ENCODE results near the gene DNAH7. TPM values are rescaled to one million over a fixed set of nuclear protein-coding genes. Genes with fewer than 3 reads are reported as not detected.

DNAH7 gene
- total and polyA plus RNA-seq, 2 of the 8 experiments (the other 6 are each of a cell fraction or from before 2014, with no cell fraction given): 0.07 to 0.08 TPM

- no peak overlapping the region for H2BK12ac ChIP-seq (ENCODE audit: low read depth, low read length)
- no peak overlapping the region for H2AK5ac ChIP-seq (ENCODE audit: low read depth, low read length)
- H3K56ac ChIP-seq (replicated peaks; ENCODE audit: insufficient read length, low read depth, low read length): no peak overlapping the region
- H3K23me2 ChIP-seq (ENCODE audit: low read depth, low read length): no peaks in the 10 kb centered on the region
- H4K20me1 ChIP-seq (replicated peaks in 1 of 2; ENCODE audit: control insufficient read depth in 1 of 2, insufficient read depth in 2 of 2, low read length in 2 of 2): peaks cover 1 to 2% of the 10 kb centered on the region in 2 experiments
- no peak overlapping the region for H2BK15ac ChIP-seq (ENCODE audit: low read length)
- H2AFZ ChIP-seq (ENCODE audit: low read length): no peak overlapping the region
- no peaks in the 10 kb centered on the region for H3K79me1 ChIP-seq (ENCODE audit: low read depth, low read length)
- ChIA-PET POLR2A (ENCODE audit: partially characterized antibody) (no interaction called here), CTCF (ENCODE audit: partially characterized antibody) (interaction anchor here (1.3 to 1.6 kb wide), 2 partner anchors 50 to 358 kb away, joined by 3 to 4 read pairs; partner anchors contain the start of gene DNAH7)
- no peak overlapping the region for H3K18ac ChIP-seq (ENCODE audit: extremely low read depth, low read length)
- no peak overlapping the region for H2BK5ac ChIP-seq (ENCODE audit: low read depth, low read length)
- H3K36me3 ChIP-seq (ENCODE audit: control insufficient read depth in 2 of 4, insufficient read depth in 4 of 4, low read length in 3 of 4): peaks cover 4 to 41% (median 9%) of the 10 kb centered on the region in 4 experiments; a peak in 7 of 8 replicates
- no peak overlapping the region for H3K4me2 ChIP-seq (ENCODE audit: insufficient read depth in 1 of 2, low read depth in 2 of 2, low read length in 2 of 2)
- H3K23ac ChIP-seq (ENCODE audit: insufficient read length): no peak overlapping the region
- no peak overlapping the region for H4K8ac ChIP-seq (ENCODE audit: extremely low read depth, insufficient read depth, low read length)
- no peaks in the 10 kb centered on the region for H3K9me3 ChIP-seq (ENCODE audit: insufficient read depth in 2 of 2, low read depth in 1 of 2, low read length in 1 of 2)
- DNase-seq (ENCODE audit: low read depth in 1 of 2, low spot score in 2 of 2) (no peak), FAIRE-seq (no peak)
- no peak overlapping the region for H2BK120ac ChIP-seq (replicated peaks; ENCODE audit: low read depth, low read length)
- no peak overlapping the region for H3K4me3 ChIP-seq (ENCODE audit: extremely low read depth in 1 of 4, insufficient read depth in 2 of 4, low read depth in 3 of 4, low read length in 4 of 4)
- no peaks in the 10 kb centered on the region for H3K4me1 ChIP-seq (replicated peaks in 1 of 4; ENCODE audit: control insufficient read depth in 3 of 4, insufficient read depth in 4 of 4, low read length in 3 of 4)
- no peaks in the 10 kb centered on the region for H3K27me3 ChIP-seq (replicated peaks in 1 of 4; ENCODE audit: control insufficient read depth in 3 of 4, extremely low read depth in 1 of 4, insufficient read depth in 3 of 4, low read length in 3 of 4)
- H3K79me2 ChIP-seq (ENCODE audit: control insufficient read depth in 1 of 2, insufficient read depth in 2 of 2, low read length in 2 of 2): peaks cover 0 to 18% of the 10 kb centered on the region in 2 experiments; a peak in 2 of 4 replicates
- 97% methylated on average over 2 of the region's 2 CpGs; no CpG with 5 or more reads in 1 of the 2 experiments for WGBS, 2 experiments (ENCODE audit: extremely low coverage in 1 of 2, insufficient coverage in 1 of 2, insufficient read length in 1 of 2, insufficient replicate concordance in 2 of 2, low coverage in 1 of 2, low lambda C conversion rate in 2 of 2, missing lambda C conversion rate in 1 of 2)
- H2BK20ac ChIP-seq (ENCODE audit: low read length): no peak overlapping the region
- H4K5ac ChIP-seq (ENCODE audit: insufficient read length, low read depth, low read length): no peak overlapping the region
- no peak overlapping the region for H3K9ac ChIP-seq (replicated peaks in 1 of 4; ENCODE audit: extremely low read depth in 1 of 4, low read depth in 3 of 4, low read length in 3 of 4)
- no peak overlapping the region for H3K14ac ChIP-seq (ENCODE audit: insufficient read length)
- H3K4ac ChIP-seq (replicated peaks; ENCODE audit: insufficient read length, low read depth, low read length): no peak overlapping the region
- no peak overlapping the region for H3K27ac ChIP-seq (ENCODE audit: low read depth, low read length)
- no peak overlapping the region for H4K91ac ChIP-seq (replicated peaks; ENCODE audit: insufficient read length, low read length)
- no peak for TF ChIP-seq PHF8 (conservative IDR thresholded peaks at IDR 0.05; ENCODE audit: low read depth, low read length)
- no peak for TF ChIP-seq POU5F1 (IDR thresholded peaks at IDR 0.05; ENCODE audit: low read depth, low read length)
- TF ChIP-seq RAD21 (IDR thresholded peaks at IDR 0.05 in 1 of 2, conservative IDR thresholded peaks at IDR 0.05 in 1 of 2; ENCODE audit: low read depth in 2 of 2, low read length in 2 of 2): no peak
- no peak for TF ChIP-seq SIX5 (IDR thresholded peaks at IDR 0.05; ENCODE audit: low read depth, low read length)
- no peak for TF ChIP-seq EGR1 (IDR thresholded peaks at IDR 0.05; ENCODE audit: borderline replicate concordance, low read depth, low read length)
- no peak for TF ChIP-seq SUZ12 (IDR thresholded peaks at IDR 0.05; ENCODE audit: low read length)
- TF ChIP-seq RBBP5 (IDR thresholded peaks at IDR 0.05; ENCODE audit: borderline replicate concordance, low read depth, low read length): no peak
- no peak for TF ChIP-seq TBP (IDR thresholded peaks at IDR 0.05; ENCODE audit: low read depth, low read length)
- TF ChIP-seq POLR2A (IDR thresholded peaks at IDR 0.05; ENCODE audit: control extremely low read depth in 1 of 2, low read depth in 2 of 2, low read length in 2 of 2): no peak
- TF ChIP-seq CHD2 (IDR thresholded peaks at IDR 0.05; ENCODE audit: low read length): no peak
- TF ChIP-seq HDAC2 (IDR thresholded peaks at IDR 0.05; ENCODE audit: borderline replicate concordance in 1 of 2, low read depth in 2 of 2, low read length in 2 of 2): no peak
- TF ChIP-seq KDM5A (IDR thresholded peaks at IDR 0.05; ENCODE audit: low read length): no peak
These were observed 358.5 kb downstream of the DNAH7 start for GRCh38 chr2:195709901-195710806.
